Posterior vena cava (tissue), 2 donors: ENCODE data around the gene CLIC5. TPM values are rescaled to one million over a fixed set of nuclear protein-coding genes. Genes with fewer than 3 reads are reported as not detected.

Experiments
- DNase-seq: peaks from one replicate; pipeline ENCODE4 v3.0.0-alpha.2; 2020; ENCODE audit warnings: low spot score
- intact Hi-C, 2 donors: fragments of 100-400 bp; cut with DNase I; formaldehyde crosslinking; loops; one replicate each; pipeline versions ENCODE4 v1.14.1 to v1.14.2; 2022 to 2023
- long read RNA-seq, 2 donors: library from polyadenylated mRNA; unstranded; transcript quantifications; one replicate each; pipeline ENCODE4 v2.0.0, GENCODE V29; 2020 to 2021
- total RNA-seq, 2 donors: library from RNA; stranded (reverse); fragmentation: NEBNext Ultra II Directional; extraction: Animal tissue kit (Norgen Biotek cat#: 25700); gene quantifications; one replicate each; pipeline ENCODE4 v1.2.1, GENCODE V29; 2021
- donor health status: DM: yes; HTN: yes; CAD: no.
- donor health status: DM: yes; HTN: yes; CAD: no.

CLIC5 gene
- 1 to 10 TPM; 7.6 to 9.4 TPM for total RNA-seq
- long read RNA-seq, donor 1, partial matches to known transcripts = 0 of 2 reads
- long read RNA-seq, donor 1, other reads (novel, unspliced or antisense) = 2 of 2 reads
- long read RNA-seq, donor 2, full-length matches to known transcripts = 5 of 11 reads
- long read RNA-seq, donor 2, partial matches to known transcripts = 2 of 11 reads
- long read RNA-seq, donor 2, other reads (novel, unspliced or antisense) = 4 of 11 reads

GRCh38 chr6:46015119-46015968 is at the start of gene CLIC5:
Gene CLIC5 (minus strand): TSS chr6:46015860. CDS start chr6:46015542, 318 bp downstream.
- no peak for DNase-seq
- intact Hi-C loops = no loop called here

GRCh38 chr6:46062991-46063390 is 47.3 kb upstream of the CLIC5 start:
- DNase-seq = no peak
- intact Hi-C loops = no loop called here

GRCh38 chr6:46062312-46062711 is 46.7 kb upstream of the CLIC5 start:
- intact Hi-C loops = no loop called here

GRCh38 chr6:46061497-46061896 is 45.8 kb upstream of the CLIC5 start:
- intact Hi-C loops = no loop called here

More at GRCh38 chr6:46062312-46062711, 46.7 kb upstream of the CLIC5 start:
- no peak for DNase-seq

GRCh38 chr6:46059608-46060007 is 43.9 kb upstream of the CLIC5 start:
- intact Hi-C loops = no loop called here
- DNase-seq = no peak

More at GRCh38 chr6:46061497-46061896, 45.8 kb upstream of the CLIC5 start:
- DNase-seq = no peak

GRCh38 chr6:46058951-46059350 is 43.3 kb upstream of the CLIC5 start:
- DNase-seq = no peak
- intact Hi-C loops = no loop called here

- intact Hi-C loops = no loop called here
- no peak for DNase-seq
Observed at GRCh38 chr6:46057792-46058191, 42.1 kb upstream of the CLIC5 start.

GRCh38 chr6:46056906-46057529 is 41.4 kb upstream of the CLIC5 start:
- intact Hi-C loops = no loop called here
- DNase-seq = no peak

GRCh38 chr6:46054516-46054915 is 38.9 kb upstream of the CLIC5 start:
- no peak for DNase-seq
- intact Hi-C loops = no loop called here

- DNase-seq = no peak
- intact Hi-C loops = no loop called here
Observed at GRCh38 chr6:46053039-46053933, 37.6 kb upstream of the CLIC5 start.

GRCh38 chr6:46052479-46052878 is 36.8 kb upstream of the CLIC5 start:
- intact Hi-C loops = no loop called here
- DNase-seq = no peak

GRCh38 chr6:46051962-46052361 is 36.3 kb upstream of the CLIC5 start:
- intact Hi-C loops = no loop called here
- DNase-seq = no peak

- intact Hi-C loops = no loop called here
- DNase-seq = no peak
Observed at GRCh38 chr6:46050845-46051405, 35.3 kb upstream of the CLIC5 start.

- no peak for DNase-seq
Observed at GRCh38 chr6:46048646-46049297, 33.1 kb upstream of the CLIC5 start.

GRCh38 chr6:46046558-46047174 is 31.0 kb upstream of the CLIC5 start:
- no peak for DNase-seq
- intact Hi-C loops = no loop called here

More at GRCh38 chr6:46048646-46049297, 33.1 kb upstream of the CLIC5 start:
- intact Hi-C loops = no loop called here

GRCh38 chr6:46044881-46045617 is 29.4 kb upstream of the CLIC5 start:
- DNase-seq = no peak
- intact Hi-C loops = no loop called here

GRCh38 chr6:46042355-46042999 is 26.8 kb upstream of the CLIC5 start:
- intact Hi-C loops = no loop called here
- no peak for DNase-seq
